Esophagus muscularis mucosa (tissue), 4 donors: Measurements from ENCODE around the gene DGCR8. TPM values are rescaled to one million over a fixed set of nuclear protein-coding genes. Genes with fewer than 3 reads are reported as not detected.

ENCODE experiments used
- DNase-seq: peaks from one replicate; pipeline ENCODE4 v3.0.0-alpha.2; 2017; ENCODE audit errors: extremely low spot score
- H3K27ac ChIP-seq, 4 donors: fragments of 200-600 bp; sonication (generic); replicated peaks in 1 of 4; 1 replicate in 3 of 4; 2 replicates in 1 of 4; pipeline ENCODE4 v1.5.1; 2016 to 2019; ENCODE audit warnings: mild to moderate bottlenecking in 1 of 4
- H3K27me3 ChIP-seq, 4 donors: fragments of 200-600 bp; sonication (generic); one replicate each; pipeline versions ENCODE4 v1.5.1 to v1.6.0; 2016 to 2019
- H3K36me3 ChIP-seq, 4 donors: fragments of 200-600 bp; sonication (generic); one replicate each; pipeline ENCODE4 v1.5.1; 2016 to 2019
- H3K4me1 ChIP-seq, 4 donors: fragments of 200-600 bp; sonication (generic); one replicate each; pipeline ENCODE4 v1.5.1; 2016 to 2019
- H3K4me3 ChIP-seq, 4 donors: fragments of 200-600 bp; sonication (generic); 1 replicate in 2 of 4; 2 replicates in 2 of 4; pipeline ENCODE4 v1.5.1; 2016 to 2019; ENCODE audit warnings: mild to moderate bottlenecking in 4 of 4, moderate library complexity in 1 of 4
- H3K9me3 ChIP-seq, 4 donors: fragments of 200-600 bp; sonication (generic); 1 replicate in 3 of 4; 2 replicates in 1 of 4; pipeline ENCODE4 v1.5.1; 2016 to 2019
- CTCF ChIP-seq, 3 experiments: fragments of 200-600 bp in 2 of 3; fragments of 450-650 bp in 1 of 3; sonication (generic) in 2 of 3; IDR thresholded peaks; one replicate each; pipeline ENCODE4 v1.5.1; 2017 to 2019; ENCODE audit warnings: antibody characterized with exemption in 3 of 3, mild to moderate bottlenecking in 2 of 3, moderate library complexity in 1 of 3
- EP300 ChIP-seq: sonication (generic); formaldehyde crosslinking; IDR thresholded peaks from one replicate; pipeline ENCODE4 v1.6.1; 2017; ENCODE audit warnings: antibody characterized with exemption
- POLR2A ChIP-seq: fragments of 450-650 bp; IDR thresholded peaks from one replicate; pipeline ENCODE4 v1.6.1; 2017; ENCODE audit warnings: antibody characterized with exemption, moderate library complexity, mild to moderate bottlenecking, low read depth
- POLR2AphosphoS5 ChIP-seq, 2 donors: sonication (generic); formaldehyde crosslinking; IDR thresholded peaks; one replicate each; pipeline ENCODE4 v1.6.1; 2017; ENCODE audit warnings: antibody characterized with exemption in 2 of 2
- WGBS: methylation state at CpG from one replicate; pipeline ENCODE4 v1.1.5; 2018; 5-methylcytosine and 5-hydroxymethylcytosine counted together
- intact Hi-C: fragments of 100-400 bp; cut with DNase I; formaldehyde crosslinking; loops from one replicate; pipeline ENCODE4 v1.15.1; 2023
- total RNA-seq, 4 donors: library from RNA; depleted of rRNA; stranded (reverse); fragments of >200 nt; gene quantifications; one replicate each; pipeline versions ENCODE4 v1.1.0 to v1.2.1, GENCODE V29; 2016

DGCR8 gene
- total RNA-seq, 4 donors from 2014 or later, result 16.9 to 26.6 (median 19.6) TPM

DNA sequence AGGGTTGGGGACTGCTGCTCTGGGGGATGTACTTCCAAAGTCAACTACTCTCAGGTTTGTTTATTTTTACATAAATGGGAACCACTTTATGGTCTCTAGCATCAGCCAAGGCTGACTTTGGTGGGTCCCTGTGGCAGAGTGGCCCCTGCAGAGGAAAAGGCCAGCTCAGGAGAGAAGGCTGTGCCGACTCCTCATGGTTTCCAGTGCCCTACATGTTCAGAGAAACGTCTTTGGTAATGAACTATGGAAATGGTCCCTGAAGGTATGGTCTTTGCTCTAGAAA, 48.5 kb downstream of the DGCR8 start:
- intact Hi-C loops, result no loop called here
- no peak for DNase-seq
- Histone ChIP-seq H3K36me3 (peaks cover 27 to 46% (median 40%) of the 10 kb centered on the region in 4 donors), H3K27me3 (no peaks in the 10 kb centered on the region), H3K4me3 (no peak overlapping the region), H3K4me1 (peaks cover 22 to 29% (median 25%) of the 10 kb centered on the region in 4 donors), H3K27ac (peak overlapping the region in 1 of 4 donors; percentile 16), H3K9me3 (no peaks in the 10 kb centered on the region)
- WGBS, result 63% methylated on average over 2 of the region's 2 CpGs
- TF ChIP-seq CTCF (IDR thresholded peaks at IDR 0.05) (no peak), POLR2A (no peak), POLR2AphosphoS5 (IDR thresholded peaks at IDR 0.05) (no peak), EP300 (no peak)

DNA sequence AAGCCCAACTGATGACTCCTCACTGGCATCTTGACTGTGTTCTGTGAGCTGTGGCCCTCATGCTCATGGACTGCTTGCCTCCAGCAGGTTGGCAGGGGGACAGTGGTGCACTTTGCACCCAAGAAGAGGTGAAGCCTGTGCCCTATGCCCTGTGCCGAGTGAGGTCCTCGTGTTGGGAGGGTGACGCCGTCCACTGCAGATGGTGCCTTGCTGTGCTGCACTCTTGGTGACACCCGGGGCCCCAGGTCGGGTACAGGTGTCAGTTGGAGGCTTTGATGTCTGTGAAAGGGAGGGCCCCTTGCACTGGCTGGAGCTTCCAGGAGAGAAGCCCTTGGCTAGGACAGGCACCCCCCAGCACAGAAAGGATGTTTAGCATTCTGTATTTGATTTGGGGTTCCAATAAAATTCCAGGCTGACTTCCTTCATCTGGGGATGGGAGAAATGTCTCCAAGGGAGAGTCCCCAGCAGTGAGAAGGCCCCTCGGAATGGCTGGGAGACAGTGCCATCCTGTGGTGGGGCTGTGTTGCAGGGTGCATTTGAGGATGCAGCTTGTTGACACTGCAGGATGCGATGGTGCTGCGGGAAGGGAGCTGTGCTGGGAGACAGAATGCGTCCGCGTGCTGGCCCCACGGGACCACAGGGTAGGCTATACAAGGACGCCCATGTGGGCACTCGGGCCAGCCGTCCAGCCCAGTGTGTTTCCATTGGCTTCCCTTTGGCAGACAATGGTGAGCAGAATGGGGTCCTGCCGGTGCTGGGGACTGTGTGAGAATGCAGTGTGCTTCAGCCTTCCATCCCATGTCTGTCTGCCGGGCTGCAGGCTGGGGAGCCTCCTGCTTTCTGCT, 49.1 kb downstream of the DGCR8 start:
- peaks cover 27 to 35% (median 31%) of the 10 kb centered on the region in 4 donors for H3K4me1 ChIP-seq
- H3K27ac ChIP-seq, result peak overlapping the region in 2 of 4 donors; percentile 13 to 22
- no peak for DNase-seq
- TF ChIP-seq POLR2A, result no peak
- peak in 2 of 3 experiments; percentile 13 to 27 for TF ChIP-seq CTCF (IDR thresholded peaks at IDR 0.05)
- intact Hi-C loops, result no loop called here
- no peaks in the 10 kb centered on the region for H3K9me3 ChIP-seq
- no peaks in the 10 kb centered on the region for H3K27me3 ChIP-seq
- peaks cover 21 to 40% (median 35%) of the 10 kb centered on the region in 4 donors for H3K36me3 ChIP-seq
- 48% methylated on average over 12 of the region's 18 CpGs for WGBS
- H3K4me3 ChIP-seq, result no peak overlapping the region

GRCh38 chr22:20129747-20130014, 49.6 kb downstream of the DGCR8 start:
- Histone ChIP-seq H3K36me3 (peaks cover 19 to 34% (median 29%) of the 10 kb centered on the region in 4 donors), H3K4me3 (no peak overlapping the region), H3K4me1 (peaks cover 33 to 41% (median 36%) of the 10 kb centered on the region in 4 donors), H3K27me3 (no peaks in the 10 kb centered on the region), H3K9me3 (no peaks in the 10 kb centered on the region), H3K27ac (peak overlapping the region in 2 of 4 donors; percentile 13 to 22)
- DNase-seq, result no peak
- 94% methylated on average over 3 of the region's 3 CpGs for WGBS
- TF ChIP-seq POLR2A (no peak), CTCF (IDR thresholded peaks at IDR 0.05) (no peak), EP300 (no peak), POLR2AphosphoS5 (IDR thresholded peaks at IDR 0.05) (no peak)
- intact Hi-C loops, result no loop called here

DNA sequence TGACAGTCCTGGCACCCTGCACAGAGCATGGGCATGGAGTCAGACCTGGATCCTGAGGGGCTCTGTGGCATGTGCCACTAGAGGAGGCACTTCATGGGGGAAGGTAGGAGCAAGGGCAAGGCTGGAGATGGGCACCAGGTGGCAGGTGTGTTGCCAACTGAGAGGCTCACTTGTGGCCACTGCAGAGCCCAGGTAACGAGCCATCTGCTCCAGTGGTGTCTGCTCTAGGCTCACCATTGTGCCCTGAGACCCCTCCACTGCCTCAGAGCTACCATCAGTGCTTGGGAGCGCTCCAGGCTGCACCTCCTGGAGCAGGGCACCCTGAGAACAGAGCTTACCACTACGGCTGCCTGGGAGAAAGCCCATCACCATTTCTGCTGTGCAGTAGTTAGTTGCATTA, 50.3 kb downstream of the DGCR8 start:
- intact Hi-C loops, result no loop called here
- DNase-seq, result no peak
- H3K27ac ChIP-seq, result peak overlapping the region; percentile 89 to 99 (median 96)
- no peaks in the 10 kb centered on the region for H3K9me3 ChIP-seq
- H3K36me3 ChIP-seq, result peaks cover 16 to 28% (median 23%) of the 10 kb centered on the region in 4 donors
- 57% methylated on average over 1 of the region's 3 CpGs for WGBS
- no peak for TF ChIP-seq POLR2AphosphoS5 (IDR thresholded peaks at IDR 0.05)
- TF ChIP-seq POLR2A, result no peak
- TF ChIP-seq EP300, result no peak
- H3K4me1 ChIP-seq, result peaks cover 39 to 47% (median 43%) of the 10 kb centered on the region in 4 donors
- no peaks in the 10 kb centered on the region for H3K27me3 ChIP-seq
- H3K4me3 ChIP-seq, result peak overlapping the region in 3 of 4 donors; percentile 95 to 100 (median 99)

DNA sequence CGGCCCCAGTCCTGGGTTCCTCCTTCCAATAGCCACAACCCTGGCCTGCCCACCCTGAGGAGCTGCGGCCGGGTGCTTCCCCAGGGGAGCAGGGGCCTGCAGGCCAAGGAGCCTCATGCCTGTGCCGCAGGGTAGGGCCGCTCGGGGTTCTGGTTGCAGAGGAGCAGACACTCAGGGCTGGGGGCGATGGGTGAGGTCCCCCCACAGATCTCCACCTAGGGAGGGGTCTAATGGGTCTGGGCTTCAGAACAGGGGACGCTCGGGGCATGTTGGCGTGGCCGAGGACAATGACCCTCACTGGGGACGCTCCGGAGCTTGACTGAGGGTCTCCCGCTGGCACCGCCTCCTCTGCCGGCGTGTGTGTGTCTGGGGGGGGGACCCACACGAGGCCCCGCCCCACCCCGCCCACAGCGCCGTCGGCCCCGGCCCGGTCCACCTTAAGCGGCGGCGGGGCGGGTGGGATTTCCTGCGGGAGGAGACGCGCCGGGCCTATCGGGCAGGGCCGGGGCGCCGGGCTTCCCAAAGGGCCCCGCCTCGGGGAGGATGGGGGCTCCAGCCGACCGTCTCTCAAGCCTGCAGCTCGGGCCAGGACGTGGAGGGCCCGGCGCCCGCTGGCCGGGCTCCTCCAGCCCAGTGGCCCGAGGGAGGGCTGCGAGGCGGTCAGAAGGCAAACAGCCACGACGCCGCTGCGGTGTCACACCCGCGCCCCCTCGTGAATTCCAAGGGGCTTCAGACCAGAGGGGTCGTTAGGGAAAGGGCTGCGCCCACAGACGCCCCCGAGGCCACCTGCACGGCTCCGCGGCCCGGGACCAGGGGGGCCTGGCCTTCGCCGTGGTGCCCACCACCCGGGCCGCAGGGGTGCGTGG, 50.9 kb downstream of the DGCR8 start:
- peak; percentile 93 for DNase-seq
- TF ChIP-seq POLR2A (no peak), CTCF (IDR thresholded peaks at IDR 0.05) (peak in 1 of 3 experiments; percentile 7), EP300 (no peak), POLR2AphosphoS5 (IDR thresholded peaks at IDR 0.05) (peak; percentile 58 to 73)
- Histone ChIP-seq H3K36me3 (peaks cover 11 to 22% (median 16%) of the 10 kb centered on the region in 4 donors), H3K4me1 (peaks cover 46 to 53% (median 49%) of the 10 kb centered on the region in 4 donors), H3K4me3 (peak overlapping the region; percentile 69 to 100 (median 97)), H3K27me3 (no peaks in the 10 kb centered on the region), H3K9me3 (no peaks in the 10 kb centered on the region), H3K27ac (peak overlapping the region; percentile 89 to 99 (median 96))
- 0% methylated on average over 1 of the region's 70 CpGs for WGBS
- intact Hi-C loops, result no loop called here
